Left colon (tissue), 2 donors: ENCODE results near the gene MYO3B. TPM values are rescaled to one million over a fixed set of nuclear protein-coding genes. Genes with fewer than 3 reads are reported as not detected.
"Not testable (repeated sequence)": the region's sequence is repeated elsewhere in the genome, so short reads cannot be mapped to it uniquely, and the experiment has no call there.

Experiments
- ATAC-seq: fragments of 200-7000 bp; cut with Tn5 transposase; one replicate; pipeline ENCODE4 v1.9.1; 2020; ENCODE audit warnings: mild to moderate bottlenecking, moderate library complexity
- DNase-seq, 2 donors: peaks; one replicate each; pipeline ENCODE4 v3.0.0-alpha.2; 2020
- intact Hi-C, 2 donors: fragments of 100-400 bp; cut with DNase I in 1 of 2; cut with micrococcal nuclease in 1 of 2; formaldehyde crosslinking; loops; one replicate each; pipeline versions ENCODE4 v1.11.2 to v1.14.0; 2022; cut with DNase I, micrococcal nuclease
- total RNA-seq, 2 donors: library from RNA; stranded (reverse); fragmentation: NEBNext Ultra II Directional; extraction: Animal tissue kit (Norgen Biotek cat#: 25700); gene quantifications; one replicate each; pipeline ENCODE4 v1.2.1, GENCODE V29; 2021
- donor health status: DM: no; HTN: no; CAD: no.
- donor health status: DM: yes; HTN: yes; CAD: no.

MYO3B gene
- total RNA-seq, 2 donors from 2014 or later = 0.09 TPM; not detected in 1

GRCh38 chr2:170530803-170531564 is 353.0 kb downstream of the MYO3B start:
- intact Hi-C loops = no loop called here
- no peak for ATAC-seq
- no peak for DNase-seq

GRCh38 chr2:170531876-170532275 is 353.9 kb downstream of the MYO3B start:
- intact Hi-C loops = no loop called here
- no peak for ATAC-seq
- no peak for DNase-seq

GRCh38 chr2:170533156-170533555 is 355.2 kb downstream of the MYO3B start:
- intact Hi-C loops = no loop called here
- ATAC-seq (no peak), DNase-seq (no peak)

GRCh38 chr2:170535552-170535951 is 357.6 kb downstream of the MYO3B start:
- no peak for ATAC-seq
- intact Hi-C loops = no loop called here

GRCh38 chr2:170544817-170545216 is 366.9 kb downstream of the MYO3B start:
- ATAC-seq = no peak
- intact Hi-C loops = no loop called here

More at GRCh38 chr2:170535552-170535951, 357.6 kb downstream of the MYO3B start:
- DNase-seq = no peak

GRCh38 chr2:170548304-170548703 is 370.4 kb downstream of the MYO3B start:
- DNase-seq = no peak
- intact Hi-C loops = no loop called here
- ATAC-seq = no peak

More at GRCh38 chr2:170544817-170545216, 366.9 kb downstream of the MYO3B start:
- DNase-seq = no peak

GRCh38 chr2:170550501-170550900 is 372.6 kb downstream of the MYO3B start:
- no peak for DNase-seq
- ATAC-seq = no peak
- intact Hi-C loops = no loop called here

- intact Hi-C loops, DNase-seq, ATAC-seq: not testable (repeated sequence)
These were observed 374.0 kb downstream of the MYO3B start for GRCh38 chr2:170551899-170552298.

GRCh38 chr2:170553748-170554147 is 375.8 kb downstream of the MYO3B start:
- DNase-seq (no peak), ATAC-seq (no peak)
- intact Hi-C loops = no loop called here

GRCh38 chr2:170554278-170554955 is 376.5 kb downstream of the MYO3B start:
- DNase-seq (no peak), ATAC-seq (no peak)

GRCh38 chr2:170562928-170563327 is 385.0 kb downstream of the MYO3B start:
- DNase-seq (no peak), ATAC-seq (no peak)
- intact Hi-C loops = no loop called here

More at GRCh38 chr2:170554278-170554955, 376.5 kb downstream of the MYO3B start:
- intact Hi-C loops = no loop called here

GRCh38 chr2:170563401-170563800 is 385.5 kb downstream of the MYO3B start:
- ATAC-seq (no peak), DNase-seq (no peak)
- intact Hi-C loops = no loop called here

GRCh38 chr2:170566138-170566537 is 388.2 kb downstream of the MYO3B start:
- intact Hi-C loops = no loop called here
- DNase-seq (no peak), ATAC-seq (no peak)

GRCh38 chr2:170567429-170567828 is 389.5 kb downstream of the MYO3B start:
- DNase-seq (no peak), ATAC-seq (no peak)
- intact Hi-C loops = no loop called here

GRCh38 chr2:170568511-170568910 is 390.6 kb downstream of the MYO3B start:
- ATAC-seq = no peak
- intact Hi-C loops = no loop called here
- DNase-seq = no peak

GRCh38 chr2:170571612-170572011 is 393.7 kb downstream of the MYO3B start:
- no peak for DNase-seq
- intact Hi-C loops = no loop called here
- ATAC-seq = no peak

GRCh38 chr2:170573671-170574070 is 395.7 kb downstream of the MYO3B start:
- intact Hi-C loops = no loop called here
- no peak for ATAC-seq
- no peak for DNase-seq

GRCh38 chr2:170576296-170576695 is 398.3 kb downstream of the MYO3B start:
- intact Hi-C loops = no loop called here
- ATAC-seq (no peak), DNase-seq (no peak)

- intact Hi-C loops = no loop called here
- ATAC-seq (no peak), DNase-seq (no peak)
These were observed 399.4 kb downstream of the MYO3B start for GRCh38 chr2:170577356-170577755.

- DNase-seq = no peak
- no peak for ATAC-seq
- intact Hi-C loops = no loop called here
These were observed 400.7 kb downstream of the MYO3B start for GRCh38 chr2:170578606-170579005.
